Left renal pelvis (tissue), 4 donors: ENCODE data around the gene SOAT2. TPM values are rescaled to one million over a fixed set of nuclear protein-coding genes. Genes with fewer than 3 reads are reported as not detected.

Experiments
- DNase-seq, 4 donors: peaks; one replicate each; pipeline ENCODE4 v3.0.0-alpha.2; 2013; ENCODE audit warnings: low read depth in 4 of 4, low spot score in 3 of 4
- polyA plus RNA-seq, 4 donors: library from polyadenylated mRNA; unstranded; fragments of 120-200 nt; gene quantifications; one replicate each; pipeline ENCODE4 v1.2.1, GENCODE V29; 2013; ENCODE audit not compliant: insufficient read length in 4 of 4

Gene SOAT2, protein sequence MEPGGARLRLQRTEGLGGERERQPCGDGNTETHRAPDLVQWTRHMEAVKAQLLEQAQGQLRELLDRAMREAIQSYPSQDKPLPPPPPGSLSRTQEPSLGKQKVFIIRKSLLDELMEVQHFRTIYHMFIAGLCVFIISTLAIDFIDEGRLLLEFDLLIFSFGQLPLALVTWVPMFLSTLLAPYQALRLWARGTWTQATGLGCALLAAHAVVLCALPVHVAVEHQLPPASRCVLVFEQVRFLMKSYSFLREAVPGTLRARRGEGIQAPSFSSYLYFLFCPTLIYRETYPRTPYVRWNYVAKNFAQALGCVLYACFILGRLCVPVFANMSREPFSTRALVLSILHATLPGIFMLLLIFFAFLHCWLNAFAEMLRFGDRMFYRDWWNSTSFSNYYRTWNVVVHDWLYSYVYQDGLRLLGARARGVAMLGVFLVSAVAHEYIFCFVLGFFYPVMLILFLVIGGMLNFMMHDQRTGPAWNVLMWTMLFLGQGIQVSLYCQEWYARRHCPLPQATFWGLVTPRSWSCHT
- 1 to 10 TPM in 2 of 4 donors, under 1 TPM in 2; 0.72 to 1.3 (median 1.1) TPM for polyA plus RNA-seq

DNA sequence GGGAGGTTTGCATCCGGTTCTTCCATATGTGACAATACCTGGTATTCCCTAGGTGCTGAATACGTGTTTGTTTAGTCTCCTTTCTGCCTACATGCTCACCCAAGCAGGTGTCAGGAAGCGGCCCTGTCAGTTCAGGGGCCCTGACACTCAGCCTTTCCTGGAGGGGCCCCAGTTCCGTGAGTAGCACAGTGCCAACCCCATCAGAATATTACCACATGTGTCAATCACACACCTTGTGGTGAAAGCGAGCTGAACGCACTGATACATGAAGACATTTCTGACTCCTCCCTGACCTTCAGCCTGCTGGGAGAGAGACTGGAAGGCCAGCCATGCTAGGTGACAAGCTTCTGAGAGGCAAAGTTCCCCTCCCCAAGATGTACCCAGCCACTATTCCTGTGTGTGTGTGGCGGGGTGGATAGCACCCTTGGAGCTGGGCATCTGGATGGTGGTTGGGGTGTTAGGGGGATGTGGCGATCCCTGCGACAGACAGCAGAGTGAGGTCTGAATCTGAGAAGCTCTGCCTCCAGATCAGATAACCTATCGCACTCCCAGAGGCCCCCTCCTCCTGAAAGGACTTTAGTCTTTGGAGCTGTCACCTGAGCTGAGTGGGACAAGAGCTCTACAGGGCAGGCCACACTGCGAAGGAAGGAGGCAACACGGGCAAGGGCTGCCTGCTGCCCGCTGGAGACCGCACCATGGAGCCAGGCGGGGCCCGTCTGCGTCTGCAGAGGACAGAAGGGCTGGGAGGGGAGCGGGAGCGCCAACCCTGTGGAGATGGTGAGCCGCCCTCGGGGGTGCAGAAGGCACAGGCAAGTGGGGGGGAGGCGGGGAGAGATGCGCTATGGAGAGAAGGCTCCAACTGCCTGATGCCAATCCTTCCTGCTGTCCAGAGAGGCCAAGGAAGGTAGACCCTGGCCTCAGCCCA is at the start of gene SOAT2:
Gene SOAT2, plus strand, starts transcription at position 604 of the 925 bp plus-strand sequence. Its CDS starts 92 bp downstream, at position 696.
- no peak for DNase-seq

DNA sequence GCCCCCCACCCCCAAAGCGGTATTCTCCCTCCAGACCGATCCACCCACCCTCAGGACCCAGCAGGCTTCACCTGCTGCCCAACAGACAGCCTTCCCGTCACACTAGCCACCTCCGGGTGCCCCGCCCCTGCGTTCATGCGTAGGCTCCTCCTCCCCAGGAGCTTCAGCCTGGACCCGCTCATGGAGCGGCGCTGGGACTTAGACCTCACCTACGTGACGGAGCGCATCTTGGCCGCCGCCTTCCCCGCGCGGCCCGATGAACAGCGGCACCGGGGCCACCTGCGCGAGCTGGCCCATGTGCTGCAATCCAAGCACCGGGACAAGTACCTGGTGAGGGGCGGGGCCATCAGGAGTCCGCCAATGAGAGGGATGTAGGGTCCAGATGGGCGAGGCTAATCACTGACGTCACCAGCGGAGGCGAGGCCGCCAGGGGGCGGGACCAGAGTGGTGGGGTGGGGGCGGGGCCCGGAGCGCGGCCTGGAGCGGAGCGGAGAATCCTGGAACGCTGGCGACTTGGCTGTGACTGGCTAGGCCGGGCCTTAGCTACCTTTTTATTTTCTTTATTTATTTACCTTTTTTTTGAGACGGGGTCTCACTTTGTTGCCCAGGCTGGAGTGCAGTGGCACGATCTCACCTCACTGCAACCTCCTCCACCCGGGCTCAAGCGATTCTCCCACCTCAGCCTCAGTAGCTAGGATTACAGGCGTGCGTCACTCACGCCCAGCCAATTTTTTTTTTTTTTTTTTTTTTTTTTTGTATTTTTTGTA is 49.0 kb upstream of the SOAT2 start:
- peak in 3 of 4 donors; percentile 85 to 89 (median 89) for DNase-seq

DNA sequence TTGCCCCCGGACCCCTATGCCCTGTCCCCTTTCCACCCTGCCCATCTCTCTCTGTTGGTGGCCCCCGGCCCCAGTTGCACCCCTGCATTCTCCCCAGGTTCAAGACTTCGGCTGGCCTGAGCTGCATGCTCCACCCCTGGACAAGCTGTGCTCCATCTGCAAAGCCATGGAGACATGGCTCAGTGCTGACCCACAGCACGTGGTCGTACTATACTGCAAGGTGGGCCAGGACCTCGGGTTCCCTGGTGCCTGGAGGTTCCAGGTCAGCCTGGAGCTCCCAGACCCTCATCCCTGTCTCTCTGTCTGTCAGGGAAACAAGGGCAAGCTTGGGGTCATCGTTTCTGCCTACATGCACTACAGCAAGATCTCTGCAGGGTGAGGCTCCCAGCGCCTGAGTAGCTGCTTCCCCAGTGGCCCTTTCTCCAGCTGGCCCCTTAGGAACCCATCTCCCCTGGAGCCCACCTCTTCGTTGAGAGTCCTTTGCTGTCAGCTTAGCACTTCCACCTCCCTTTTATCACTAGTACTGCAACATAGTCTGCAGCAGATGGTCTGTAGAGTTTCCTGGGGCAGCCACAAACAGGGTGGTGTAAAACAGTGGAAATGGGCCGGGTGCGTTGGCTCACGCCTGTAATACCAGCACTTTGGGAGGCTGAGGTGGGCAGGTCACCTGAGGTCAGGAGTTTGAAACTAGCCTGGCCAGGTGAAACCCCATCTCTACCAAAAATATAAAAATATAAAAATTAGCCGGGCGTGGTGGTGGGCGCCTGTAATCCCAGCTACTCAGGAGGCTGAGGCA is 47.6 kb upstream of the SOAT2 start:
- DNase-seq = no peak

DNA sequence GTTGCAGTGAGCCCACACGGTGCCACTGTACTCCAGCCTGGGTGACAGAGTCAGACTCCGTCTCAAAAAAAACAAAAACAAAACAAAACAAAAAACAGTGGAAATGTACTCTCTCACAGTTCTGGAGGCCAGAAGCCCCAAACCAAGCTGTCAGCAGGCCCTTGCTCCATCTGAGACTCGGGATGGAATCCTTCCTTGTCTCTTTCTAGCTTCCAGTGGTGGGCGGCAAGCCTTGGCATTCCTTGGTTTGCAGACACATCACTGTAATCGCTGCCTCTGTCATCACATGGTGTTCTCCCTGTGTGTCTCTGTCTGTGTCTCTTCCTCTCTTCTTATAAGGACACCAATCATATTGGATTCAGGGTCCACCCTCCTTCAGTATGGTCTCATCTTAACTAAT is 47.0 kb upstream of the SOAT2 start:
- no peak for DNase-seq

DNA sequence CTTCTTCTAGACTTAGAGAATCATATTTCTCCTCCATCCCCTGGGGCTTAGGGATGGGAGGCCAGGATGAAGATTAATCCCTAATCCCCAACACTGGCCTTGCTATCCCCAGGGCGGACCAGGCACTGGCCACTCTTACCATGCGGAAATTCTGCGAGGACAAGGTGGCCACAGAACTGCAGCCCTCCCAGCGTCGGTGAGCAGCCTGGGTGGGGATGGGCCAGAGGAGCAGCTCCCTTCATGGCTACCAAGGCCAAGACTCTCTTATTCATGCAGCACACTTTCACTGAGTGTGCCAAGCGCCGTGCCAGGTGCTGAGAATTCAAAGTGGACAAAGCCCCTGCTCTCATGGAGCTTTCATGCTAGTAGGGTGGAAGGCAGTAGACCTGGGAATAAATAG is 46.4 kb upstream of the SOAT2 start:
- no peak for DNase-seq

DNA sequence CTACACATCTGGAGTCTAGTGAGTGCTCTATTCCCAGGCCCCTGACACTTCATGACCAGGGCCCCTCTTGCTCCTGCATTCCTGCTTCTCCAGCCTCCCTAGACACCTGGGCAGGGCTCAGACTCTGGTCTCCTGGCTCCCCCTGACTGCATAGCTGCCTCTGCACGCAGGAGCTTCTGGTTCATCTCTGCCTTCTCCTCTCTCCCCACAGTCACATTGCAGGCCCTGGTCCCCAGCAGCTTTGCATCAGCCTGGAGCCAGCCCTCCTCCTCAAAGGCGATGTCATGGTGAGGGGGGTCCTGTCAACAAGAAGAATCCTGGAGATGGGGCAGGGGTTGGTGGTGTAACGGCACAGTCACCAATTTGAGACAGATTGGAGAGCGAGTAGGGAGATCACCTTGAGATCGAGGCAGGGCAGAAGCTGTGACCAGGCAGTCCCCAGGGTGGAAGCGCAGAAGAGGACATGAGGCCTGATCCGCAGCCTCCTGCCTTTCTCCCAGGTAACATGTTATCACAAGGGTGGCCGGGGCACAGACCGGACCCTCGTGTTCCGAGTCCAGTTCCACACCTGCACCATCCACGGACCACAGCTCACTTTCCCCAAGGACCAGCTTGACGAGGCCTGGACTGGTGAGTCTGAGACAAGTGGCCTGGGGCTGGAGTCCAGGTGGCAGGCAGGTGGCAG is 45.3 kb upstream of the SOAT2 start:
- no peak for DNase-seq

DNA sequence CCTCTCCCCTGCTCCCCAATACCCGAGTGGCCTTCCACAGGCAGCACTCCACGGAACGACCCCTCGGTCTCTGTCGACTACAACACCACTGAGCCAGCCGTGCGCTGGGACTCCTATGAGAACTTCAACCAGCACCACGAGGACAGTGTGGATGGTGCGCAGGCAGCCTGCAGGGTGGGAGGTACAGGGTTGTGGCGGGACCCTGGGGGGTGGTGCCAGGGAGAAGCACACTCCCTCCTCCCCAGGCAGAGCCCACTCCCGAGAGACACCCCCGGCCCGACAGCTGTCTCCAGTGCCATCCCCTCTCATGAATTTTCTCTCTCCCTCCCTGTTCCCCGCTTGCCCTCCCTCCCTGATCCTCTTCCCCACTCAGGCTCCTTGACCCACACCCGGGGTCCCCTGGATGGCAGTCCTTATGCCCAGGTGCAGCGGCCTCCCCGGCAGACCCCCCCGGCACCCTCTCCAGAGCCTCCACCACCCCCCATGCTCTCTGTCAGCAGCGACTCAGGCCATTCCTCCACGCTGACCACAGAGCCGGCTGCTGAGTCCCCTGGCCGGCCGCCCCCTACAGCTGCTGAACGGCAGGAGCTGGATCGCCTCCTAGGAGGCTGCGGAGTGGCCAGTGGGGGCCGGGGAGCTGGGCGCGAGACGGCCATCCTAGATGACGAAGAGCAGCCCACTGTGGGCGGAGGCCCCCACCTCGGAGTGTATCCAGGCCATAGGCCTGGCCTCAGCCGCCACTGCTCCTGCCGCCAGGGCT is 44.4 kb upstream of the SOAT2 start:
- no peak for DNase-seq

DNA sequence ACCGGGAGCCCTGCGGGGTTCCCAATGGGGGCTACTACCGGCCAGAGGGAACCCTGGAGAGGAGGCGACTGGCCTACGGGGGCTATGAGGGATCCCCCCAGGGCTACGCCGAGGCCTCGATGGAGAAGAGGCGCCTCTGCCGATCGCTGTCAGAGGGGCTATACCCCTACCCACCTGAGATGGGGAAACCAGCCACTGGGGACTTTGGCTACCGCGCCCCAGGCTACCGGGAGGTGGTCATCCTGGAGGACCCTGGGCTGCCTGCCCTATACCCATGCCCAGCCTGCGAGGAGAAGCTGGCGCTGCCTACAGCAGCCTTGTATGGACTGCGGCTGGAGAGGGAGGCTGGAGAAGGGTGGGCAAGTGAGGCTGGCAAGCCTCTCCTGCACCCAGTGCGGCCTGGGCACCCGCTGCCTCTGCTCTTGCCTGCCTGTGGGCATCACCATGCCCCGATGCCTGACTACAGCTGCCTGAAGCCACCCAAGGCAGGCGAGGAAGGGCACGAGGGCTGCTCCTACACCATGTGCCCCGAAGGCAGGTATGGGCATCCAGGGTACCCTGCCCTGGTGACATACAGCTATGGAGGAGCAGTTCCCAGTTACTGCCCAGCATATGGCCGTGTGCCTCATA is 43.7 kb upstream of the SOAT2 start:
- DNase-seq = no peak

DNA sequence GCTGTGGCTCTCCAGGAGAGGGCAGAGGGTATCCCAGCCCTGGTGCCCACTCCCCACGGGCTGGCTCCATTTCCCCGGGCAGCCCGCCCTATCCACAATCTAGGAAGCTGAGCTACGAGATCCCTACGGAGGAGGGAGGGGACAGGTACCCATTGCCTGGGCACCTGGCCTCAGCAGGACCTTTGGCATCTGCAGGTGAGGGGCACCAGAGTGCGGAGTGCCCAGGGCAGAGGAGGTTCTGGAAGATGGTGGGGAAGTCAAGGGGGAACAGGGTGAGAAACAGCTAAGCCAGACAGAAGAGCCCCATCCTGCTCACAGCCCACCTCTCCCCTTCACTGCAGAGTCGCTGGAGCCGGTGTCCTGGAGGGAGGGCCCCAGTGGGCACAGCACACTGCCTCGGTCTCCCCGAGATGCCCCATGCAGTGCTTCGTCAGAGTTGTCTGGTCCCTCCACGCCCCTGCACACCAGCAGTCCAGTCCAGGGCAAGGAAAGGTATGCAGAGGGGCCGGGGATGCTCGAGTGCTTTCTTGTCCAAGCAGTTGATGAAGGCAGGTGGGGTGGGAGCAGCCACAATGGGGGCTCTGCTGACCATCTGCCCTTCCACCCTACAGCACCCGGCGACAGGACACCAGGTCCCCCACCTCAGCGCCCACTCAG is 43.1 kb upstream of the SOAT2 start:
- no peak for DNase-seq

DNA sequence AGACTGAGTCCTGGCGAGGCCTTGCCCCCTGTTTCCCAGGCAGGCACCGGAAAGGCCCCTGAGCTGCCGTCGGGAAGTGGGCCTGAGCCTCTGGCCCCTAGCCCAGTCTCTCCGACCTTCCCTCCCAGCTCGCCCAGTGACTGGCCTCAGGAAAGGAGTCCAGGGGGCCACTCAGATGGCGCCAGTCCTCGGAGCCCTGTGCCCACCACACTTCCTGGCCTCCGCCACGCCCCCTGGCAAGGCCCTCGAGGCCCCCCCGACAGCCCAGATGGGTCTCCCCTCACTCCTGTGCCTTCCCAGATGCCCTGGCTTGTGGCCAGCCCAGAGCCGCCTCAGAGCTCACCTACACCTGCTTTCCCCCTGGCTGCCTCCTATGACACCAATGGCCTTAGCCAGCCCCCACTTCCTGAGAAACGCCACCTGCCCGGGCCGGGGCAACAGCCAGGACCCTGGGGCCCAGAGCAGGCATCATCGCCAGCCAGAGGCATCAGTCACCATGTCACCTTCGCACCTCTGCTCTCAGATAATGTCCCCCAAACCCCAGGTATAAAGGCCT is 42.5 kb upstream of the SOAT2 start:
- no peak for DNase-seq

DNA sequence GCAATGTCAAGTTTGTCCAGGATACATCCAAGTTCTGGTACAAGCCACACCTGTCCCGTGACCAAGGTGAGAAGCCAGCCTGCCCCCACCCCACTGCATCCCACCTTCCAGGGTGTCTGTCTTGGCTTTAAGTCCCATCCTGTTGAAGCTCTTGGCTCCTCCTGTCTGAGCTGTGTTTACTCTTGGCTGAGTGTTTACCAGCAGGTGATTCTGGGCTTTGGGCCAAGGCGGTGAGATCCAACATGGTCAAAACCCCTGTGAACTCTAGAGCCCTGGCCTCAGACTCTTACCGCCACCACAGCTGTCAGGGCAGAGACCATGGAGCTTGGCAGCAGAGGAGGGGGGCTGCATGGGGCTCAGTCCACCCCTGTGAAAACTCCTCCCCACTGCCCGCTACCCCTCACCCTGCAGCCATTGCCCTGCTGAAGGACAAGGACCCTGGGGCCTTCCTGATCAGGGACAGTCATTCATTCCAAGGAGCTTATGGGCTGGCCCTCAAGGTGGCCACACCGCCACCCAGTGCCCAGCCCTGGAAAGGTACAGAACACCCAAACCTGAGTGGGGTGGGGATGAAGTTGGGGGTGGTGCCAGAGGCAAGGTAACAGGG is 41.8 kb upstream of the SOAT2 start:
- DNase-seq = no peak

DNA sequence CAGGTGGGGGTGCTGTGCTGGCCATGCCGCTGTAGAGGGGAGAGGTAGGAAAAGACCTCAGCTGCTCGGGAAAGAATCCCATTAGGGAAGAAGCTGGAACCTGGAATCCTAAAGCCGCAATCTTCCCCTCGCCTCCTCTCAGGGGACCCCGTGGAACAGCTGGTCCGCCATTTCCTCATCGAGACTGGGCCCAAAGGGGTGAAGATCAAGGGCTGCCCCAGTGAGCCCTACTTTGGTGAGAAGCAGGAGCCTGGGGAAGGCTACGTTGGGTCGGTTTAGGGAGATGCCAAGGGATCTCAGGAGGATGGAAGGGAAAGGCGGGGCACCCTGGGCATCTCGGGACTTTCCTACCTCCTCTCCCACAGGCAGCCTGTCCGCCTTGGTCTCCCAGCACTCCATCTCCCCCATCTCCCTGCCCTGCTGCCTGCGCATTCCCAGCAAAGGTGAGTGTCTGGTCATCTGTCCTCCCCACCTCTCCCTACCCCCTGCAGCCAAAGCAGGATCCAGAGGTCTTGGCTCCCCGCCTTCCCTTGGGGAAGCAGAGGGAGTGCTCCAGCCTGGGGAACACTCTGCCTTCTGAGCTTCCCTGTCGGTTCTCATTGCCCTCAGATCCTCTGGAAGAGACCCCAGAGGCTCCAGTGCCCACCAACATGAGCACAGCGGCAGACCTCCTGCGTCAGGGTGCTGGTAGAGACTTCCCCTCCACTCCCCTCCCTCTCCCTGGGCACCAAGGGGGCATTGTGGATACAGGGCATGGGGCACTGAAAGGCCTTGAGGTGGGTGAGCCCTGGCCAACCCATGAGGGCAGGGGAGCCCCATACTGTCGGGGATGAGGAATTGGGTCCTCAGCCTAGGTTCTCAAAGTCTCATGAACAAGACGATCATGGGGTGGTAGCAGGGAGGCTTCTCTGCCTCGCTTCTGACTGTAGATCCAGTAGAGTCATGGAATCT is 41.0 kb upstream of the SOAT2 start:
- DNase-seq = no peak

DNA sequence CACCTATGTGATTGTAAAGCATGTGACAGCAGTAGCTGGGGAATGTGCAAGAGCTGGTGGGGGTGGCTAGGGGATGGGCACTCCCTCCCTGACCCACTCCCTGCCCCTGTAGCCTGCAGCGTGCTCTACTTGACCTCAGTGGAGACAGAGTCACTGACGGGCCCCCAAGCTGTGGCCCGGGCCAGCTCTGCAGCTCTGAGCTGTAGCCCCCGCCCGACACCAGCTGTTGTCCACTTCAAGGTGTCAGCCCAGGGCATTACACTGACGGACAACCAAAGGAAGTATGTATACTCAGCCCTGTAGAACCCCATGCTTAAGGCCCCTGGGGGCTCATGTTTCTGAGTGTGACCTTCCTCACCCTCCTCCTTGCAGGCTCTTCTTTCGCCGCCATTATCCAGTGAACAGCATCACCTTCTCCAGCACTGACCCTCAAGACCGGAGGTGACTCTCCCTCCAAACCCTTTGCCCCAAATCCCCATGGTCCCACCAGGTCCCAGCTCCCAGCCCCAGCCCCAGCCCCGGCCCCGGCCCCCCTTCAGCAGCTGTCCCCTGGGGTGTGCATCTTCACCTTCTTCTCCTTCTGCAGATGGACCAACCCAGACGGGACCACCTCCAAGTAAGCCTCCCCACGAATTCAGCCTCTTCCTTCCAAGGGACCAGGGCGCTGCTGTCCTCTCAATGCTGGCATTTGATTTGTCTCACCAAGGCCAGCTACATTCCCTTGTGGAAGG is 40.1 kb upstream of the SOAT2 start:
- DNase-seq = no peak

DNA sequence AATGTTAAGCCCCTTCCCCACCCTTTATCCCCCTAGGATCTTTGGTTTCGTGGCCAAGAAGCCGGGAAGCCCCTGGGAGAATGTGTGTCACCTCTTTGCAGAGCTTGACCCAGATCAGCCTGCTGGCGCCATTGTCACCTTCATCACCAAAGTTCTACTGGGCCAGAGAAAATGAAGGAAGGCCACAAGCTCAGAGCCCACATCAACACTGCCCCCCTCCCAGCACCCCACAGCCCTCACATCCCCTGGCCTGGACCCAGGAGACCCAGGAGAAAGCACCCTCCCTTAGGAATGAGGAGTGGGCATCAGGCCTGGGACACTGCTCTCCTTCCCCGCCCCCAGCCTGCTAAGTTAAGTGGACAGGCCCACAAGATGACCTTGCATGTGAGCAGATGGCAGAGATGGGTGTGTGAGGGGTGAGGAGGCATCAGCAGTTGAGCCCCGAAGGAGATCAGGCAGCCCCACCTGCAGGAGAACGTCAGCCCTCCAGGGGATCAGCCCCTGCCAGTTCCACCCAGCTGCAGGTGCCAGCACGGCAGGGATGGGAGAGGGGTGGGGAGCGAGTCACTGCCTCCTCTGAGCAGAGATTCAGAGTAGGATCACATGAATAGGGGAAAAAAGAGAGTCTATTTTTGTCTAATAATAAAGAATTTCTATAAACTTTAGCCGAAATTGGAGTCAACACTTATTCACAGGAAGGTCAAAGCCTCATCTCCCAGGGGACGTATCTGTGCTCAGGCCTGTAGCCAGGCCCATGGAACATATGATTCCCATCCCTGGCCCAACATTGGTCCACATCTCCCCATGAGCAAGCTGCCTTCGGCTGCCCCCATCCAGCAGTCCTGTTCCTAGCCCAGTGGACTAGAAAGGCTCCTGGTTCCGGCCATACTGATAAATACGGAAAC is 39.3 kb upstream of the SOAT2 start:
- no peak for DNase-seq
